GM21381 (cell line): ENCODE measurements around the gene GRM1.
"Not testable (repeated sequence)": the region's sequence is repeated elsewhere in the genome, so short reads cannot be mapped to it uniquely, and the experiment has no call there.

ENCODE experiments used
- ATAC-seq: cut with Tn5 transposase; IDR thresholded peaks from one replicate; pipeline ENCODE4 v1.9.1; 2021; ENCODE audit warnings: mild to moderate bottlenecking, moderate library complexity; ENCODE audit not compliant: unreplicated experiment

The GRM1 gene

DNA sequence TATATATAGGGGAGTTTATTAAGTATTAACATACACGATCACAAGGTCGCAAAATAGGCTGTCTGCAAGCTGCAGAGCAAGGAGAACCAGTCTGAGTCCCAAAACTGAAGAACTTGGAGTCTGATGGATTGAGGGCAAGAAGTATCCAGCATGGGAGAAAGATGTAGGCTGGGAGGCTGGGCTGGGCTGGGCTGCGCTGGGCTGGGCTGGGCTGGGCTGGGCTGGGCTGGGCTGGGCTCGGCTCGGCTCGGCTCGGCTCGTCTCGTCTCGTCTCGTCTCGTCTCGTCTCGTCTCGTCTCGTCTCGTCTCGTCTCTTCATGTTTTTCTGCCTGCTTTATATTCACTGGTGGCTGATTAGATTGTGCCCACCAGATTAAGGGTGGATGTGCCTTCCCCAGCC lies 238.6 kb downstream of the GRM1 start:
- ATAC-seq = no peak

DNA sequence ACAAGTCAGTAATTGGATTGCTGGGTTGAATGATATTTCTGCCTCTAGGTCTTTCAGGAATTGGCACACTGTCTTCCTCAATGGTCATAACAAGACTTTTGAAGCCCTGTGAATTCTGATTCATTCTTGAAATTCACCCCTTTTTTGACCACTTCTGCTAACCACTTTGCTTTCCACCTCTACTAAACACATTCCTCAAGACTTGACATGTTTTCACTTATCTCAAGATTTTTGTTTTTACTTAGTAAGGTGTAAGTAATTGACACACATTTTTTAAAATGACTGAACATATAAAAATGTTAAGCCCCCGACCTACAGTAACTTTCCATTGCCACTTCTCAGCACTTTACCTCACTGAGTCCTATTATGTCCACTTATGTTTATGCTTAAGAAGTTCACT lies 239.1 kb downstream of the GRM1 start:
- no peak for ATAC-seq

DNA sequence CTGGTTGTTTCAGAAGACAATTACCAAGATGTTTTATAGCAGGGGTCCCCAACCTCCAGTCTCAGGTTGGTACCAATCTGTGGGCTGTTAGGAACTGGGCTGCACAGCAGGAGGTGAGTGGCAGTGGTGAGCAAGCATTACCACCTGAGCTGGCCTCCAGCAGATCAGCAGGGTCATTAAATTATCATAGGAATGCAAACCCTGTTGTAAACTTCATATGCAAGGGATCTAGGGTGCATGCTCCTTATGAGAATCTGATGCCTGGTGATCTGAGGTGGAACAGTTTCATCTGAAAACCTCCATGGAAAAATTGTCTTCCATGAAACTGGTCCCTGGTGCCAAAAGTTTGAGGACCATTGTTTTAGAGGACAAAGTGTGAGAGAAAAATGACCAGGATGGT lies 240.6 kb downstream of the GRM1 start:
- no peak for ATAC-seq

DNA sequence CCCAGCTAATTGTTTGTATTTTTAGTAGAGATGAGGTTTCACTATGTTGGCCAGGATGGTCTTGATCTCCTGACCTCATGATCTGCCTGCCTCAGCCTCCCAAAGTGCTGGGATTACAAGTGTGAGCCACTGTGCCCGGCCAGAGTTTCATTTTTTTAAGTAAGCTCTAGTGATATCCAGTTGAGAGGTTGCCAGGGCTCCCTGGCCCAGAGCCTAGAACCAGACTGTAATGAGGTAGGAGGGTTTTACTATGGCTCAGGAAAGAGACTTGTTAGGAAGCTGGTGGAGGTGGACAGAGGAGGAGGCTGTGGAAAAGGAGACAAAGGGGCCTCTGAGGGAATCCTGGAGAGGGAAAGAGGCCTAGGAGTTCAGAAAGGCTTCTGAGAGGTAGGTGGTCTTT lies 242.3 kb downstream of the GRM1 start:
- ATAC-seq = not testable (repeated sequence)

DNA sequence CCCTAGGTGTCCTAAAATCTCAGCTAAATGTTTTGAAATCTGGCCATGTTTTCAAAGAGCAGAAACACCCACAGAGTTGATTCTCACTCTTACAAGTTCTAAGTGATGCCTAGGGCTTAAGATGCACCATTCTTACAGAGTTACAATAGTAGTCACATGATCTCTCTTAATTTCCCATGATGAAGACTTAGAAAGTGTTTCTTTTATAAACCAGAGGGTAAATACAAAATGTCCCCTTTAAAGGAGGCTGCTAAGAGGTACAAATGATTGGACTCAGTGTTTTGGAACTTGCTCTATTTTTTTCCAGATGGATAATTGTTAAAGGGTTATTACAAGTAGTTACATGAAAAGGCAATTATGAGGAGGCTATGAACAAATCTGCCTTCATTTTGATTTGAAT lies 244.6 kb downstream of the GRM1 start:
- no peak for ATAC-seq

DNA sequence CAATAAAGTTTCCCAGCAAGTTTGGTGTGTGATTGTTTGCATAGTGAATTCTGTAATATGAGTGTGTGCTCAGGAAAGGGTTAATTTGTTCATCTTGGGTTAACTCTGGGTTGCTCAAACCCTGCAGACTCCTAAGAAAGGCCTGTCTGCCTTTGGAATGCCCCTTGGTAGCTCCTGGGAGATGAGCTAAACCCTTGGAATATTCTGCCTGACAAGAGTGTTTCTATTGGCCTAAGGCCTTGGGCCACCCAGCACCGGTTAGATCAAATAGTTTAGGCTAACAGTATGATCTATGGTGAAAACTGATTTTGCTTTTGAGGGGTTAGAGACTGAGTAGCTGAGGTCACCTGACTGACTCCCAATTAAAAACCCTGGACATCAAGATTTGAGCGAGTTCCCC lies 248.3 kb downstream of the GRM1 start:
- ATAC-seq = no peak

DNA sequence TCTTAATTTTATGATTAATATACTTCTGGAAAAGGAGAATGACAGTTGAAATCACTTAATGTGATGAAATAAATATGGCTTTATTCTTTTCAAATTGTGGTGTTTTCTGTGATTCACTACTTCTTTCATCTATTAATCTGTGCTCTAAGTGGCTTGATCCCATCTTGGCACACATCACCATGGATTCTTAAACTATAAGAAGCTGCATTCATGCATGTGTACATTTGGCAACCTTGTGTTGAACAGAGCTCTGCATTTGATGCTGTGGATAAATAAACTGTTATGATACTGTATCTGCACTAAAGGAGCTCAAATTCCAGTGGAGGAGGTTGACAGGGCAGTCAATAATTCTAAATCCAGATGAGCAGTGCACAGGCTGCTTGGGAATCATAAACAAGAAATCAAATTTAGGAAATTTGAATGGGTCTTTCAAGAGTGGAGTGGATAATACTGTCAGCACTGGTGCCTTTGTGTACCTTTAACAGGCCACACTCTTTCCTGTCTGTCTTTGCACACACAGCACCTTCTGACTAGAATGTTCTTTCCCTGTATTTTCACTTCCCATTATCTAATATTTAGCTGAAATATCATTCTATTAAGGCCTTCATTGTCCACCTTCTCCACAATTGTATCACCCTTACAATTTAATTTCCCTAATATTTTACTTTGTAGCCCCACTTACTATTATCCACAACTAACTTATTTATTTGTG lies 252.9 kb downstream of the GRM1 start:
- ATAC-seq = no peak

DNA sequence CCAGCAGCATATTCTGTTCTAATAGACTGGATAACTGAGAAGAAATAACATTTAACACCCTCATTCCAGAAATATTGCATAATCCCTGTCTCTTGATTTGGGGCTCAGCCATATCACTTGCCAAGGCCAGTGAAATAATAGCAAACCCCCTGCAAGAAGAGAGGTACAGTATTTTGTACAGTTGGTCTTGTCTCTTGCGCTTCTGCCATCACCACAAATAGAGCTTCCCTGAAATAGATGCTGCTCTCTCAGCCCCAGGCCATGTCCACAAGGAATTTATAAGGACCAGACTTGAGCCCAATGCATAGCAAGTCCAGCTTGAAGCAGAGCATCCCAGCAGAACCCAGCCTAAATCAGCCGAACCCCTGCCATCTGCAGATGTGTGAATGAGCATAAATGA lies 254.0 kb downstream of the GRM1 start:
- ATAC-seq = no peak

DNA sequence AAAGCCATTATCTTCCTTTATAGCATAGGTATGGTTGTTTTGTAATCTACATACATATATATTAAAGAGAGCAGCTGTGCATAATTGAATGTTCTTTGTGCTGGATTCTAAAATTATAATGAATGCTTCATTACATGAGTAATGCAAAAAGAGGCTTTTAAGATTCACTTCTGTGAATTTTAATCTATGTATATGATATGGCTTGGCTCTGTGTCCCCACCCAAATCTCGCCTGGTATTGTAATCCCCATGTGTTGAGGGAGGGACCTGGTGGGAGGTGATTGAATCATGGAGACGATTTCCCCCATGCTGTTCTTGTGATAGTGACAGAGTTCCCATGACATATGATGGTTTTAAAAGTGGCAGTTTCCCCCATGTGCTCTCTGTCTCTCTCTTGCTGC lies 255.4 kb downstream of the GRM1 start:
- ATAC-seq = no peak

DNA sequence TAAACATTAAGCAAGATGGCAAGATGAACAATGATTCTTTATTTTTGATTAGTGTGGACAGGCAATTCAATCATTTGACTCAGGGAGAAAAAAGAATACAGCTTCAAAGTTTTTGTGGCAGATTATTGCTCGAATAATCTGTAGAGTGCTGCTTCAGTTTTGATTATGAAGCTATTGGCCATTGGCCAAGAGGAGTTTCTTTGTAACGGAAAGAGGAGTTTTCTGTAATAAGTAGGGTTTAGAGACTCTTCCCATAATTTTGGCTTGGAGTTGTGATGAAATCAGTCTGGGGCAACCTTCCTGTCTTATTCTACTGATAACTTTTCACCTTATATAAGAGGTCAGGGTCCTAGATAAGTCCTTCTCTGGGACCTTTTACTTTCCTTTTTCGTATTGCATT lies 258.1 kb downstream of the GRM1 start:
- no peak for ATAC-seq

DNA sequence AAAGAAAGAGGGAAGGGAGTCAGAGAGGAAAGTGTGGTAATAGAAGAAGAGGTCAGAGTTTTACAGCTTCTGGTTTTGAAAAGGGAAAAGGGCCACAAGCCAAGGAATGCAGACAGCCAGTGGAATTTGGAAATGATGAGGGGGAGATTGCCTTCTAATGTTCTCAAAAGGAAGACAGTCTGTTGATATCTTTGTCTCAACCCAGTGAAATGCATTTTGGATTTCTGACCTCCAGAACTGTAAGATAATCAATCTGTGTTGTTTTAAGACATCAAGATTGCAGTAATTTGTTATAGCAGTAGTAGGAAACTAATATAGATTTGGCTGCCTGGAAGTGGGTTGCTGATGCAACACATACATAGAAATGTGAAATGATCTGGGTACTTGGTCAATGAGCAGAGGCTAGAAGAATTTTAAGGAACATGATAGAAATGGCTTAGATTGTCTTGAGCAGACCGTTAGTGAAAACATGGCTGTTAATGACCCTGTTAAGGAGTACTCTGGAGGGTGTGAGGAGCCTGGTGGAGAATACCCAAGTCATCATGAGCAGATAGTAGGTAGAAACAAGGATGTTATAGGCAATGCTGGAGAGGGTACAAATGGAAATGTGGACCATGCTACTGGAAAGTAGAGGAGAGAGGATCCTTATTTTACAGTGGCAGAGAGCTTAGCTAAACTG lies 259.0 kb downstream of the GRM1 start:
- ATAC-seq = no peak

DNA sequence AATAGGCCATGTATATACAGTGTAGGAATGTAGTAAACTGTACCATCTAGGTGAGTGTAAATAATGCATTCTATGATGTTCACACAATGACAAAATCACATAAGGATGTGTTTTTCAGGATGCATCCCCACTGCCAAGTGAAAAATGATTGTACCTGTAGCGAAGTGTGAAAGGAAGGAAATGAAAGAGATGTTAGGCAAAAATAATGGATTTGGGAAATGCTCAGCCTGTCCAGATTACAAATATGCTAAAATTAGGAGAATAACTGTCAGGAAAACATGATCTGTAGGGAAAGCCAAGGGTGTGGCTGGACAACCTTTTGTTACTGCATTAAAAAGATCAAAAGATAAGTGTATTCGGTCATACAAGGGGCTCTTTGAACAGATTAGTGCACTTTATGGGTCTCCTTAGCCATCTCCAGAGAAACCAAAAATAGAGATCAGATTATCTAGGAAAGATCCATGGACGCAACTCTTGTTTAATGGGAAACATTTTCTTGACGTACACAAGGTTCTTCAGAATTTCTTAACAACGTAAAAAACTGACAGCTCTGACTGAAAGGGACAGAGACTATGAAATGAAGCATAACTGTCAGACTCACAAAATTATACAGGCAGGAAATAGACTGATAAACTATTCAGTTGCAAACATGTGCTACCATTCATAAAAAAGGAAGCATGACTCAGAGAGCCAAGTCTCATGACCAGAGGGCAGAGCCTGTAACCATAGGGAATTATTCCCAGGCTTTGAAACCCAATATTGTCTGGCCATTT lies 261.1 kb downstream of the GRM1 start:
- ATAC-seq = no peak

DNA sequence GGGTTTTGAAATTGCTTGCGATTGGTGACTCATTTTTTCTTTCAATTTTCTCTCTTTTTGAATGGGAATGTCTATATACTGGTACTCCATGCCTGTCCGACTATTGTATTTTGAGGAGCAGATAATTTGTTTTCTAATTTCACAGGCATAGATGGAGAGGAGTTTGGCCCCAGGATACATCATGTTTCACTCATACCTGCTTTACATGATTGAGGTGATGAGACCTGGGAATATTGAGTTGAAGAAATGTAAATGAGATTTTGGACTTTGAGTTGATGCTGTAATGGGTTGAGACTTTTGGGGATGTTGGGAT lies 261.7 kb downstream of the GRM1 start:
- no peak for ATAC-seq

DNA sequence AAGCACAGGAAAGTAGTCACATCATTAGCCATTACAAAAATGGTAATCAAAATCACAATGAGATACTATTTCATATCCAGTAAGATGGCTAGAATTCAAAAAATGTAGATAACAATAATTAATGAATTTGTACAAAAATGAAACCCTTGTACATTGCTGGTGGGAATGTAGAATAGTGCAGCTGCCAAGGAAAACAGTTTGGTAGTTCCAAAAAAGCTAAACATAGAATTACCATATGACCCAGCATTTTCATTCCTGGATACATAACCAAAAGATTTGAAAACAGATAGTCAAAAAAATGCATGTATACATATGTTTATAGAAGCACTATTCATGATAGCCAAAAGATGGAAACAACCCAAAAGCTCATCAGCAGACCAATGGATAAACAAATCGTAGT lies 263.6 kb downstream of the GRM1 start:
- ATAC-seq = no peak

DNA sequence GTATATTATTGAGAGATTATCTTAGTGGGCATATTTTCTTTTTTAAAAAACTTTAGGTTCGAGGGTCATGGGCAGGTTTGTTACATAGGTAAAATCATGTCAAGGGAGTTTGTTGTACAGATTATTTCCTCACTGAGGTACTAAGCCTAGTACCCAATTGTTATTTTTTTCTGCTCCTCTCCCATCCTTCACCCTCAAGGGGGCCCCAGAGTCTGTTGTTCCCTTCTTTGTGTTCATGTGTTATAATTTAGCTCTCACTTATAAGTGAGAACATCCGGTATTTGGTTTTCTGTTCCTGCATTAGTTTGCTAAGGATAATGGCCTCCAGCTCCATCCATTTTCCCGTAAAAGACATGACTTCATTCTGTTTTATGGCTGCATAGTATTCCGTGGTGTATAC lies 266.8 kb downstream of the GRM1 start:
- ATAC-seq = no peak

DNA sequence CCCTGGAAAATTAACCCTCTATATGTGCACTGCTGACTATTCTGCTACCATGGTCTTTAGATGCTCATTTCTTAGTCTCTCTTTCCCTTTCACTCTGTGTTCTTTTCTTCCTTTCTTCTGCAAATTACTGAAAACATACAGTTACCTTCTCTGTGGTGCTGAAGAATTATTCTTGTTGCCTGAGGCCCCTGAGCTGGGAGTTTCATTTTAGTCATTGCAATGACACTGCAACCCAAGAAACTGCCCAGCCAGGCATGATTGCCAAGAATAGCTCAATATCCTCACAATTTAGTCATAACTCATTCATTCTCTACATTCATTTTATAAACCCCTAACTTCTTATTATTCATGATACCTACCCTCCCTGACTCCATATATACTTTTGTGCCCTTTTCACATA lies 269.0 kb downstream of the GRM1 start:
- no peak for ATAC-seq

DNA sequence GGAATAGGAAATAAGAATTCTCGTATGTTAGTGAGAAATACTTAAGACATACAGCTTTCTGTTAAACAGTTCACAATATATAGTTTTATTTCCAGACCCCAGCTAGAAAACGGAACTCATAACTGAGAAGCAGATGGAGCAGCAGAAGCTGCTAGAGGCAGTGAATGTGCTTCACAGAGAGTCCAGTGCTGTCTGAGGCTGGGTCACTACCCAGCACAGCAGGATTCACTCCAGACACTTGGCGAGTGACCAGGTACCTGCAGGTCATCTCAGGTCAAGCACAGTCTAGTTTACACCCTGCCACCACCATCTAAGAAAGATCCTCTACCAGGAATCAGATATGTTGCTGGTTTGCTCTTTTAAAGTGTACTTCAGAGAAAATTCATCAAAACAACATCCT lies 271.7 kb downstream of the GRM1 start:
- ATAC-seq = no peak

DNA sequence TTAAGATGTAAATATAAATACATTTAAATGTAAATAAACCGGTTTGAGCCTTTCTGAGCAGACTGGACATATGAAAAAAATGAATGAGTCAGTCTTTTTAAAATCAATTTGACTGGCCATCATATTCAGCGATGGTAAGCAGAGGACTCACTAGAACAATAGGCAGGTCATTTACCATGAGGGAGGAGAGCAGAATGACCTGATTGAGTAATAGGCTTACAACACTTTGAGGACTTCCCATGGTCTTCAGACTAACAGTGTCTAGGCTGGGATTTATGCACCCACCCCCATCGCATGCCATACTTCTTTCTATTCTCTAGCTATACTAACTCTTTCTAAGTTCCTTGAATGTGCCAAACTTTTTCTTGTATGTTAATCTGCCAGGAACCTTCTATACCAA lies 272.9 kb downstream of the GRM1 start:
- no peak for ATAC-seq

DNA sequence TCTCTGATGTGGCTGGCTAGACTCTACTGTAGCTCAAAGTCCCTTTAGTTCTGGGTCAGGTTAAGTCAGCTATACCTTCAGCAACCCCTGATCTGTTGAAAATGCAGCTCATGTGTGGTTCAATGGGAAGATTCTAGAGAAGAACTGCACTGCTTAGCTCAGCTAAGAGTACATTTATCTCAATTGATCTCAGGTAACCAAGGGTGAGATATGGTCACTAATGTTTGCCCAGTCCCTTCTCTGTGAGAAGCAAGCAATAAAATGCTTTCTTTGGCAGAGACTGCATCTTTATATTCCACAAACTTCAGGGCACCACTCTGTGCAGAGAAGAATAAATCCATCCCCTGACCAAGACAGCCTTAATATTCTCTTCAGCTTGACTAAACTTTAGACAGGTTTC lies 274.1 kb downstream of the GRM1 start:
- ATAC-seq = no peak

DNA sequence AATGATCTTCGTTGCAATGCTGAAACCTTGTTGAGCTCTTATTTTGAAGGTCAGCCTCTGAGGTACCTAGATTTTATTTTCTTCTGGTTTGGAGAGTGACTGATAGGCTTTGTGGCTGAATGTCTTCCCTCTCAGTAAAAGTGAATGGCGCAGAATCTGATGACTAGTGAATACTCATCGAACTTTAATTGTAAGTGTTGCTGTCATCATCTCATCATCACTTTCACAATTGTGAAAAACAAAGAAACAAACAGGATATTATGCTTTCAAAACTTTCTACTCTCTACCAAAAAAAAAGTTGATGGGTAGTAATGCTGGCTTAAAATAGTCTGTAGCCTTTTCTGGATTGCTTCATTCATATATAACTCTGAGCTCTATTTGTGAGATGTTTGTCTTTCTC lies 275.3 kb downstream of the GRM1 start:
- ATAC-seq = no peak

DNA sequence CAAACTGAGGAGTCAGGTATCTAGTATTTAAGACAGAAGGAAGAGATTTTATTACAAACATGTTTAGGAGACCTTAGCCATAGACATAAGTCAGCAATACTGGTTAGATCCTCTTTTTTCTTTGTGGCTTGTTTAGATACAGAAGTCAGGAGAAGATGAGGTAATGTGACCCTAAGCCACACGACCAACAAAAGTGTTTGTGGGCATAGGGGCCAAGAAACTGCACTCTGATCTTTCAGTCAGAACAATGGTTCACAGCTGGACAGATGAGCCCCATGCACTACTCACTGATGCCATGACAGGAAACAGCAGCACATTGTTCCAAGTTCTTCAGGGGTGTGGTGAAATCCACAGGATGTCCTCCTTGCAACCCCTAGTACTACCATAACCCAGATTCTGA lies 276.2 kb downstream of the GRM1 start:
- ATAC-seq = no peak

DNA sequence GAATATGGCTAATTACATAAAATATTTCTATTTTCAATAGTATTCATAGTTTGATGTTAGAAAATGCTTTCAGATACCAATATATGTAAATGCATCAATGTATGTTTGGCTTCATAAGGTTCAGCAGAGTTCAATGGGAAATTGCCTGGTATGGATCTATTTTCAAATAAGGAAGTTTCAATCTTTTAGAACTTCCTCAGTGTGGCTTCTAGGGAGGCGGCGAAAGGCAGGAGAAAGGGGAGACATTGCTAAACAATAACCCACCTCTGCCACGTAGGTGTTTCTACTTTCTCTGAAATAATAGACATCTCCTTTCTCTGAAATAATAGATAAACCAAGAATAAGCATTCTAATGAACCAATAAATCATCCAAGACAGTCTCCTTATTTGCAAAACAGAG lies 277.1 kb downstream of the GRM1 start:
- ATAC-seq = no peak
